K562 (cell line): ENCODE measurements around the gene CNNM2. TPM values are rescaled to one million over a fixed set of nuclear protein-coding genes. Genes with fewer than 3 reads are reported as not detected.

Source experiments
- BRCA1 ChIP-seq, 2 experiments: fragments of 450-650 bp in 1 of 2; sonication (generic) in 1 of 2; formaldehyde crosslinking in 1 of 2; IDR thresholded peaks; 2 replicates each; pipeline versions ENCODE4 v1.5.0 to v1.6.1; 2017 to 2020; ENCODE audit warnings: mild to moderate bottlenecking in 1 of 2, missing genetic modification reagents in 1 of 2
- GATAD2A ChIP-seq: fragments of 450-650 bp; IDR thresholded peaks from 2 replicates; pipeline ENCODE4 v1.6.1; 2017
- MITF ChIP-seq: IDR thresholded peaks from 2 replicates; pipeline ENCODE4 v1.6.1; 2014; ENCODE audit warnings: antibody characterized with exemption
- NBN ChIP-seq: fragments of 450-650 bp; IDR thresholded peaks from 2 replicates; pipeline ENCODE4 v1.6.1; 2016; ENCODE audit warnings: low read depth, mild to moderate bottlenecking
- SMARCB1 ChIP-seq: IDR thresholded peaks from 2 replicates; pipeline ENCODE4 v1.6.1; 2011; ENCODE audit warnings: improper control_type of control experiment, low read depth; ENCODE audit not compliant: insufficient read length
- SRF ChIP-seq, 2 experiments: fragments of 250-450, 450-650 bp in 1 of 2; sonication (Bioruptor Pico) in 1 of 2; sonication (generic) in 1 of 2; formaldehyde crosslinking; IDR thresholded peaks; 2 replicates each; pipeline versions ENCODE4 v1.5.0 to v1.5.1; 2020 to 2022; ENCODE audit warnings: mild to moderate bottlenecking in 1 of 2, missing genetic modification reagents in 1 of 2
- ZBTB40 ChIP-seq, 2 experiments: fragments of 450-650 bp in 1 of 2; sonication (generic) in 1 of 2; formaldehyde crosslinking in 1 of 2; IDR thresholded peaks; 2 replicates each; pipeline versions ENCODE4 v1.7.1 to v1.9.0; 2016 to 2022; ENCODE audit warnings: inconsistent platforms in 1 of 2, mild to moderate bottlenecking in 1 of 2, missing genetic modification reagents in 1 of 2
- polyA plus RNA-seq, 8 experiments: library from polyadenylated mRNA; depleted of rRNA in 4 of 8; stranded (reverse) in 5 of 8; unstranded in 3 of 8; fragments of >200 nt; fragmentation: Nextera tagmentation in 2 of 8; fragmentation: Illumina TruSeq in 1 of 8; extraction: Ambion mirVana in 2 of 8; extraction: Trizol in 1 of 8; gene quantifications; 2 replicates each; pipeline versions ENCODE4 v1.2.1 to v1.2.3, GENCODE V29; 2011 to 2014; ENCODE audit warnings: inconsistent platforms in 1 of 8, missing spikeins in 1 of 8
- total RNA-seq, 7 experiments: library from RNA; depleted of rRNA in 6 of 7; stranded (reverse); fragments of >200 nt in 6 of 7; fragmentation: Illumina TruSeq in 2 of 7; extraction: Trizol in 2 of 7; gene quantifications; 2 replicates each; pipeline versions ENCODE4 v1.2.1 to v1.2.3, GENCODE V29; 2011 to 2021; ENCODE audit warnings: low replicate concordance in 1 of 7

The CNNM2 gene
- total and polyA plus RNA-seq, 9 of the 15 experiments (the other 6 are each of a cell fraction or from before 2014, with no cell fraction given): 0.21 to 5.0 (median 1.3) TPM

GRCh38 chr10:103102195-103102594 is 184.1 kb downstream of the CNNM2 start (continued):
- TF ChIP-seq ZBTB40 (IDR thresholded peaks at IDR 0.05) (no peak), ZBTB40 (CRISPR knock-in tag; IDR thresholded peaks at IDR 0.05) (no peak), GATAD2A (no peak), MITF (no peak), BRCA1 (IDR thresholded peaks at IDR 0.05) (no peak), BRCA1 (CRISPR knock-in tag; IDR thresholded peaks at IDR 0.05) (no peak), SRF (CRISPR knock-in tag; IDR thresholded peaks at IDR 0.05) (no peak), SMARCB1 (no peak), NBN (no peak)
